Urinary bladder (tissue), 4 donors: ENCODE data around the gene SPATA24. TPM values are rescaled to one million over a fixed set of nuclear protein-coding genes. Genes with fewer than 3 reads are reported as not detected.

Experiments used
- DNase-seq: peaks from one replicate; pipeline ENCODE4 v3.0.0-alpha.2; 2015; ENCODE audit errors: extremely low spot score
- H3K27ac ChIP-seq: one replicate; pipeline ENCODE4 v1.5.1; 2013; ENCODE audit warnings: low read depth, mild to moderate bottlenecking, moderate library complexity
- H3K36me3 ChIP-seq: one replicate; pipeline ENCODE4 v1.6.1; 2013; ENCODE audit warnings: mild to moderate bottlenecking, moderate library complexity; ENCODE audit not compliant: insufficient read depth
- H3K4me1 ChIP-seq: one replicate; pipeline ENCODE4 v1.6.1; 2013; ENCODE audit warnings: mild to moderate bottlenecking, moderate library complexity; ENCODE audit not compliant: insufficient read depth
- H3K4me3 ChIP-seq: one replicate; pipeline ENCODE4 v1.5.1; 2013; ENCODE audit warnings: low read depth, low read length
- WGBS: extraction: QIAGEN DNeasy Blood & Tissue Kit; methylation state at CpG from one replicate; pipeline ENCODE4 v1.1.7; 2013; 5-methylcytosine and 5-hydroxymethylcytosine counted together
- polyA plus RNA-seq: library from polyadenylated mRNA; stranded (reverse); fragments of 200-250 nt; gene quantifications from one replicate; pipeline ENCODE4 v1.2.3, GENCODE V29; 2013
- total RNA-seq: library from RNA; depleted of rRNA; stranded (reverse); fragments of >200 nt; gene quantifications from one replicate; pipeline ENCODE4 v1.2.3, GENCODE V29; 2014
- donor health status: healthy with polysubstance abuse.
- donor health status: healthy.

The SPATA24 gene
- total and polyA plus RNA-seq, 2 donors: 3.0 to 5.4 TPM

DNA sequence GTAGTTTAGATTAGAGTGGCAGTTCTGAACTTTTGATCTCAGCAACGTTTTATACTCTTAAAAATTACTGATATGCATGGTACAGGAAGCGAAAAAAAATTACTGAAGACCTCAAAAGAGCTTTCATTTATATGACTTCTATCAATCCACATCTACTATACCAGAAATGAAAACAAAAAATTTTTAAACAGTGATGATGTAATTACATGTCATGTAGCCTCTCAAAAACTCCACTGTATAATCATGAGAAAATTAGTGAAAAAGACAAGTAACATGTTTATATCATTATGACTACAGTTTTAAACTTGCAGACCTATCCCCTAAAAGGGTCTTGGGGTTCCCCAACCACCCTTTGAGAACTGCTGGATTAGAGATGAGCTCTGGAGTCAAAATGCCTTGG, 26.1 kb upstream of the SPATA24 start:
- Histone ChIP-seq H3K4me1 (no peaks in the 10 kb centered on the region), H3K36me3 (no peaks in the 10 kb centered on the region), H3K27ac (no peak overlapping the region), H3K4me3 (no peak overlapping the region)
- WGBS: 76% methylated on average over 2 of the region's 2 CpGs
- no peak for DNase-seq

DNA sequence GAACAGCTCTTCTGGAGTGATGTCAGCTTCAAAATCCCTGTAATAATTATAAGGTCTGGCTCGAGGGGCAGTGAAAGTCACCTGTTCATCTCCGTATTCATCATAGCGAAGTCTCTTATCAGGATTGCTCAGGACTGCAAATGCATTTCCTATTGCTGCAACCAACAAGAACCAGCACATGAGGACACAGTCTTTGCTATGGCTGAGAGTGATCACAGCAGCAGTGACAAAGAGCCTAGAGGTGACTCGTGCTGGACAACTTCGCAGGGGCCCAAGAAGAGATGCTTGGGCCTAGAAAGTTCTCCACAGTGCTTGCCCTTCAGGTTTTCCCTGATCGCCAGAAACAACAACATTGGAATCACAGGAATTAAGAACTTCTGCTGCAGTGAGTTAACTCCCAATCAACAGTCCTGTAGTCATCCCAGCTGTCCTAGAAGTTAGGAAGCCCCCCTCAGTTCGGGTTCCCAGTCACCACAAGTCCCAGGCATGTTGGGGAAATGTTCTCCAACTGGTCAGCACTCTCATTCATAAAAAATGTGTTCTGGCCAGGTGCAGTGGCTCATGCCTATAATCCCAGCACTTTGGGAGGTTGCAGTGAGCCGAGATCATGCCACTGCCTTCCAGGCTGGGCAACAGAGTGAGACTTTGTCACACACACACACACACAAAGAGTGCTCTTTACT, 22.5 kb upstream of the SPATA24 start:
- no peak overlapping the region for H3K27ac ChIP-seq
- 65% methylated on average over 8 of the region's 8 CpGs for WGBS
- no peak overlapping the region for H3K4me3 ChIP-seq
- H3K4me1 ChIP-seq: no peaks in the 10 kb centered on the region
- H3K36me3 ChIP-seq: no peaks in the 10 kb centered on the region
- no peak for DNase-seq

DNA sequence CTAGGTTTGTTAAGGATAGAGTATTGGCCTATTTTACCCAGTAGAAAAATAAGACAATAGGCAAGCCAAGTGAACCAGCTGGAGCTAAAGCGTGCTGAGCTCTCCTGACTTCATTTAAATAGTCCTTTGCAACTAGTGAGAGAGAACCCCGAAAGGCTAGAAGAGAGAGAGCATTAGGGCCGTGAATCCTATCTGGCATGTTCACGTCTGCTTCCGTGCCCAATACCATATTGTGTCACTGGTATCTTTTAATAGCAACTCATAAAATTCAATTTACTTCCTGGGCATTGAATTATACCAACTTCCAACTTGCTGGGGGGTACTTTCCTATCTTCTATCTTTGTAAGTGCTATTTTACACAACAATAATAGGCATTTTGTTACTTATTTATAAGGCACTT, 21.6 kb upstream of the SPATA24 start:
- Histone ChIP-seq H3K4me3 (no peak overlapping the region), H3K36me3 (no peaks in the 10 kb centered on the region), H3K4me1 (no peaks in the 10 kb centered on the region), H3K27ac (no peak overlapping the region)
- no peak for DNase-seq
- WGBS: 74% methylated on average over 5 of the region's 5 CpGs

DNA sequence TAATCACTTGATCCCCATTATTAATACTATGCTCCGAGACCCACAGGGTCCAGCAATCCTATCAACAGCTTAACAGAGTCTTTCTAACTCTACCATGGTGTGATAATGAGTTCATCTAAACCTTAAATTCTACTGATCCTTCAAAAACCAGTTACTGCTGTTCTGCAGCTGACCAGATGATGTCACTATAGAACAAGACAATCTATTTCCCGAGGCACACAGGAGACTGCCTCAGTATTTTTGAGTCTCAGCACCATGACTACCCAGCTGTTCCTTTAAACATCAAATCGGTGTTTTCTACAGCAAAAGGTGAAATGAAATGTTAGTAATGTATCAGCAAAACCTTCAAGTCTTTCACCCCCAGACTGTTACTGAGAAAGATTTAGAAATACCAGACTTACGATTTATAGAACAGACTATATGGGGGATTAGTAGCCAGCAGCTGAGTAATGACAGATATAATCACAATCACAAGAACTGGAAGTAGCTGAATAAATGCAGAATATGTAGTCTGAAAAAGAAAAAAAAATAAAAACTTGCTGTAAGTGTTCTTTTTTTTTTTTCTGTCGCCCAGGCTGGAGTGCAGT, 18.5 kb upstream of the SPATA24 start:
- H3K4me3 ChIP-seq: no peak overlapping the region
- no peak for DNase-seq
- H3K36me3 ChIP-seq: no peaks in the 10 kb centered on the region
- 39% methylated on average over 5 of the region's 5 CpGs for WGBS
- no peak overlapping the region for H3K27ac ChIP-seq
- no peaks in the 10 kb centered on the region for H3K4me1 ChIP-seq

DNA sequence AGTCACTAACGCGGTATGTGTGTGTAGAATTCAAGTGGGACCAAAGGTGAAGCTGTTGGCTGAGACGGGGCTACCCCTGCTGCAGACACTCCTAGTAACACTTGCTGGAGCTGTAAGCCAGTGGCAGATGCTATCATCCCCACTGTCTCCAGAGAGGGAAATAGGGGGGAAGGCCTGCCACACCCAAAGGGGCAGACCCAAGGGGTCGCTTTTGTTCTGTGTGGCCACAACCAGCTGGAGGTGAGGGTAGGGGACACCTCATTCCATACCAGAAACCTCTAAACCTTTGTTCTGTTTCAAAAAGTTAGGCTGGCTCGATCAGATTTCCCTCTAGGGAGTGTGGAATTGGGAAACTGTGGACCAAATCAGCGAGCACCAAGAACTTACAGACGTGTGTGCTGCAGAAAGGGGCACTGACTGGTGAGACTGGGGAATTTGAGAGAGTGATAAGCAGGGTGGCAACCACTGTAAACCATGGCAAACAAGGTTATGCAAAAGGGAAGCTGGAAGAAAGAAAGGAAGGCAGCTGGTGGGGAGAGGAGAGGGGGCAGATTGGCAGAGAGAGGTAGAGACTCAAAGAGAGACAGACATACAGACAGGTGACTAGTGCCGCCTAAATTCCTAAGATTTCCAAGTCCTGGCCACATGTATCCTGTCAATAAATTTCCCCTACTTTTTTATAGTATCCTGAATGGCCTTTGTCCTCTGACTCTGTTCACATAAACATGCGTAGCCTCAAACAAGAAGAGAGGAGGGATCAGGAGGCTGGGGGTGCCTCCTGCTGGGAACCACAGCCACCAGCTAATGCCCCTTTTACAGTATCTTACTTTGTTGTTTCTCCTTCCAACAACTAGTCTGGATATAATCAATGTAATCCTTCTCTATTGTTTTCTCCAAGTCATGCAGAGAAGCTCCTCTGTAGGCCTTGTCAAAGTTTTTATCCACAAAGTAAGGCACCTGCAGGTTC, 15.6 kb upstream of the SPATA24 start:
- no peak for DNase-seq
- no peak overlapping the region for H3K4me3 ChIP-seq
- no peaks in the 10 kb centered on the region for H3K4me1 ChIP-seq
- 79% methylated on average over 9 of the region's 9 CpGs for WGBS
- H3K36me3 ChIP-seq: no peaks in the 10 kb centered on the region
- H3K27ac ChIP-seq: no peak overlapping the region

DNA sequence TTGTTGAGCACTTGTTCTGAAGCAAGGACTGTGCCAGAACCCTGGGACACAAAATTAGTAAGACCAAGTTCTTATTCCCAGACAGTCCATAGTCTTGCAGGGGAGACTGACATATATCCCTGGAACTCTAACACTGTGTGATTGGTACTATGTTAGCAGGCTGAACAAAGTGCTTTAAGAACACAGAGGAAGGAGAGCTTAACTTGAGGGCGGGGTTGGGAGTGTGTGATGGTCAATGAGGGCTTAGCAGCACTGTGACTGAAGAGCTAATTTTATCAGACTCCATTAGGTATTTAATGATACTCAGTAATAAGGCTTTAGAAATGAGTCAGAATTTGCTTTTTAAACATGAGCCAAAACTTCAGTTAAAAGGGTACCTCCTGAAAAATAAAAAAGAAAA, 14.9 kb upstream of the SPATA24 start:
- WGBS: 83% methylated on average over 1 of the region's 1 CpG
- no peak overlapping the region for H3K4me3 ChIP-seq
- no peak overlapping the region for H3K27ac ChIP-seq
- no peaks in the 10 kb centered on the region for H3K4me1 ChIP-seq
- no peaks in the 10 kb centered on the region for H3K36me3 ChIP-seq
- DNase-seq: no peak

DNA sequence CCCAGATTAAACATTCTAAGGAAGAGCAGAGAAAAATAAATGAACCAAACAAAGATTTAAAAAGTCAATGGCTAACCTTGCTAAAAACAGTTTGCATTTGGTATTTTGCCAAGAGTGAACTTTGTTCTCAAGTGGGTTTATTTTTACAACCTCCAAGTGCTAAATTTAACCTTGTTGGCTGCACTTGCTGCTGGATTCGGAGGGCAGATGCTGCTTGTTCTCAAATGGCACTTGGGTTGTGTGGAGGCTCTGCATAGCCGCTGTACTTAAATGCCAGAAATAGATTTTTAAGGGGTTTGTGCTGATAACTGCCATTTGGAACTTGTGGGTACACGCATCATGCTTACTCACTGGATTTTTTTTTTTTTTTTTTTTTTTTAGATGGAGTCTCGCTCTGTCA, 13.3 kb upstream of the SPATA24 start:
- DNase-seq: no peak
- Histone ChIP-seq H3K27ac (no peak overlapping the region), H3K4me3 (no peak overlapping the region), H3K4me1 (no peaks in the 10 kb centered on the region), H3K36me3 (no peaks in the 10 kb centered on the region)
- WGBS: 31% methylated on average over 4 of the region's 4 CpGs

DNA sequence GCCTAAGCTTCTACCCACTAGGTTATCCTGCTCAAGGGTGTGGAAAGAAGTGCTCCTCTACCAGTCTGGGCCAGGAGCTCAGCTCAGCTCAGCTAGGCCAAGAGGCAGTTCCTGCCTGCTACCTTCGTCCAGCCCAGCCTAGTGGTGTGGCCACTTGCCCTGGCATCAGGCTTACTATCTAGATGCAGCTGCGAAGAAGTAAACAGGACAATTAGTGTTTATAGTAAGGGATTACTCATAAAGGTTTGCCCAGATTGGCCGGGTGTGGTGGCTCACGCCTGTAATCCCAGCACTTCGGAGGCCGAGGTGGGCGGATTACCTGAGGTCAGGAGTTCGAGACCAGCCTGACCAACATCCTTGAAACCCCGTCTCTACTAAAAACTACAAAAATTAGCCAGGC, 12.8 kb upstream of the SPATA24 start:
- WGBS: 48% methylated on average over 9 of the region's 9 CpGs

DNA sequence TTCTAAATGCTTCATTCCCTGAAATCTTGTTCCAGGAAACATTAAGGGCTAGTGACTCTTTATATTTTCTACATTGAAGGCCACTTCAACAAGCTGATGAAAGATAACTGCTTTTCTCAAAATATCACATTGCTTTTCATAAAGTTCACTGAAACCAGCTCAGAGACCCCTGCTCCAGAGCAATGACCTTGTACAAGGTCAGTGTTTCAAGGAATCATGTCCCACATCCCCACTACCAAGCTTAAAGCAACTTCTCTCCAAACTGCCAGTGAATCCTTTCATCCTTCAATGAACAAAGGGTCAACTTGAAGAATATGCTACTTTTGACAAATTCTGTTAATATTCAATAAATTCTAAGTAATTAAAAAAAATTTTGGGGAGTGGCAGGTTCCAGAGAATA, 12.0 kb upstream of the SPATA24 start:
- Histone ChIP-seq H3K27ac (no peak overlapping the region), H3K4me3 (no peak overlapping the region), H3K36me3 (no peaks in the 10 kb centered on the region), H3K4me1 (no peaks in the 10 kb centered on the region)
- DNase-seq: no peak

More for the DNA sequence above, 12.8 kb upstream of the SPATA24 start:
- H3K4me3 ChIP-seq: no peak overlapping the region
- no peaks in the 10 kb centered on the region for H3K4me1 ChIP-seq
- DNase-seq: no peak
- H3K36me3 ChIP-seq: no peaks in the 10 kb centered on the region
- no peak overlapping the region for H3K27ac ChIP-seq

DNA sequence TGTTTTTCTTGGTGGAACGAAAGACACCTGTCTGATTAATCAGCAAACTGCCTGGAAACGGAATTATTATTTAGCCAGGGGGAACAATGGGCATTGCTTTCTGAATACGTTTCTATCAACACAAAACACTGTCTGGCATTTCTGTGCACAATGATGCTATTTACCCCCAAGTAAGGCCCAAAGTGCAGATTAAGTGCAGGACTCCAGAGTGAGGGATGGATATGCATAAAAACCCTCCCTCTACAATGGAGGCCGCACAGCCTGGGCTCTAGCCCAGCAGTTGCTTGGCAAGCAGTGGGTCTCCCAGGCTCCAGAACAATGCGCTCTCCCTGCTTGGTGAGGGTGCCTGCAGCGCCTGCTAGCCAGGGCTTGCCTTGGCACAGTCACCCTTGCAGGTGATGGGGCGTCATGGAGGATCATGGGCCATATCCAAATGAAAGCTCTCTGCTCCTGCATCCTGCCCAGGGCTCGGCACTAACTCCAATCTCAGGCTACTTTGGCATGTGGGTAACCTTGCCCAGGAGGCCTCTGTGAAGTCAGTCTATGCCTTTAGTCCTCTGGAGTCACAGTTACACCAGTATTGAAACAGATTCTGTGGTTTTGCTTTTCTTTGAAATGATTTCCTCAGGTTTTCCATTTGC, 11.5 kb upstream of the SPATA24 start:
- Histone ChIP-seq H3K4me3 (no peak overlapping the region), H3K4me1 (no peaks in the 10 kb centered on the region), H3K27ac (no peak overlapping the region), H3K36me3 (no peaks in the 10 kb centered on the region)
- 54% methylated on average over 8 of the region's 8 CpGs for WGBS
- DNase-seq: no peak

DNA sequence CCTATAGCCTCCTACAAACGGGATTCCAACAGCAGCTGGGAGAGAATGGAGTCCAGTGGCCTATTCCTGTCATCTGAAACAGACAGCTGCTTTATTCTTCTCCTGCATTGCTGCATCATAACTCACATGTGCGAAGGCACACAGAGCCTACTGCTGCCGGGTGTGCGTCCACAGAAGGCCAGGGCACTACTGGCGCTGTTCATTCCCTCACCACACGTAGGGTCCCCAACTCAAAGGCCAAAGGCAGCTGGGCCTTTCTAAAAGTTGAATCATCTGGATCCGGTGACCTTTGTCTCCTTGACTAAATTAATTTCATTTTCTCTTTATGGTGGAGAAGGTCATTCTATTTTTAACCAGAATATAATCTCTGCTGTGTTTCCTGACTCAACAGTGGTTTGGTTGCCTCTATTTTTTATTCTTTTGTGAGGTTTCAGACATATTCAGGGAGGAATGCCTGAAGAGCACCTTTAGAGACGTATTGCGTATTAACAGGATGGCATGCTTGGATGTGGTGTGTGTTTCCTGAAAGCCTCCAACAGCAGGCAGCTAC, 10.8 kb upstream of the SPATA24 start:
- WGBS: 76% methylated on average over 9 of the region's 9 CpGs
- H3K36me3 ChIP-seq: no peaks in the 10 kb centered on the region
- DNase-seq: no peak
- no peaks in the 10 kb centered on the region for H3K4me1 ChIP-seq
- H3K4me3 ChIP-seq: no peak overlapping the region
- H3K27ac ChIP-seq: no peak overlapping the region

DNA sequence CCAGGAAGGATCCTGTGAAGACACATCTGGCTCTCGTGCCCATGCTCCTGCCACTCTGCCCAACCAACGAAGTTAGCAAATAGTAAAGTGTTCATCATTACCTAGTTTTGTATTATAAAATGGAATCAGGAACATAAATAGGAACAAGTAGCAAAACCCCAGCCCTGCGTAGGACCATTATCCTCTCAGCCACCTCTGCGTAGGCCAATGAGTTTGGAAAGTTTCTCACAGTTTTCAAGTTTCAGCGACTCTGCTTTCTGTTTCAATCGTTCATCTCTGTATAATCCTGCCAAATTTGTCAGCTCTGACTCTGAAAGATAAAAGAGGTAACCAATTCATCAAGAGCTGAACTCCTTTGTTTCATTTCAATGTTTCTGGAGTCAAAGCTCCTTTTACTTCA, 10.1 kb upstream of the SPATA24 start:
- no peaks in the 10 kb centered on the region for H3K4me1 ChIP-seq
- WGBS: 90% methylated on average over 6 of the region's 6 CpGs

DNA sequence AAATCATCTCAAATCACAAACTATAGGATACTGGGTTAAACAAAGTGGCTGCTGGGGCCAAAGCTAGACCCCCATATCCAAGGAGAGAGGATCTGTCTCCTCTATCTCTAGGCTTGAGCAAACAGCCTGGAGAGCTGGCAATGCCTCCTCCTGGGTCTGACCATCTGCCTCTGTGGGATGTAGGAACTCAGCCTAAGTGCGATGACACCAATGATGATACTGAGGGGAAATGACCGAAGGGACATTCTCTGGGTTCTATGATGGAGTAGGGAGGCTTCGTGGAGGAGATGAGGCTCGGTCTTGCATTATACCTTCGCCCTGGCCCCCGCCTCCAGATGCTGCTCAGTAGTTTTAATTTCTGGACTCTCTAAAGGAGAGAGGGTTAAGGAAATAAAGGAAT, 9.3 kb upstream of the SPATA24 start:
- no peak for DNase-seq
- Histone ChIP-seq H3K4me1 (no peaks in the 10 kb centered on the region), H3K27ac (no peak overlapping the region), H3K4me3 (no peak overlapping the region), H3K36me3 (no peaks in the 10 kb centered on the region)
- 99% methylated on average over 6 of the region's 6 CpGs for WGBS

More for the DNA sequence above, 10.1 kb upstream of the SPATA24 start:
- Histone ChIP-seq H3K36me3 (no peaks in the 10 kb centered on the region), H3K27ac (no peak overlapping the region), H3K4me3 (no peak overlapping the region)
- no peak for DNase-seq
